SK-N-SH treated with all-trans-retinoic acid at 6 μM for 48 hours (cell line): ENCODE data around the gene PPP1R3E.

Experiments used
- ATAC-seq: fragments of 200-7000 bp; cut with Tn5 transposase; 3 replicates; pipeline ENCODE4 v1.9.1; 2020; ENCODE audit warnings: mild to moderate bottlenecking, moderate library complexity
- ARNTL ChIP-seq: fragments of 450-650 bp; formaldehyde crosslinking; IDR thresholded peaks from 2 replicates; pipeline ENCODE4 v1.5.0; 2020; ENCODE audit warnings: low read depth, mild to moderate bottlenecking, moderate library complexity, borderline replicate concordance
- CREB5 ChIP-seq: fragments of 250-450 bp; sonication (Bioruptor Pico); IDR thresholded peaks from 2 replicates; pipeline ENCODE4 v1.5.1; 2020; ENCODE audit warnings: low read depth, mild to moderate bottlenecking, moderate library complexity
- CSDC2 ChIP-seq: fragments of 250-450 bp; sonication (Bioruptor Pico); IDR thresholded peaks from 2 replicates; pipeline ENCODE4 v1.5.0; 2020; ENCODE audit warnings: mild to moderate bottlenecking, moderate library complexity
- CSRNP3 ChIP-seq: fragments of 250-450 bp; sonication (Bioruptor Pico); IDR thresholded peaks from 2 replicates; pipeline ENCODE4 v1.5.1; 2021; ENCODE audit warnings: mild to moderate bottlenecking, moderate library complexity
- ESRRG ChIP-seq: fragments of 250-450 bp; sonication (Bioruptor Pico); IDR thresholded peaks from 2 replicates; pipeline ENCODE4 v1.6.1; 2021; ENCODE audit warnings: mild to moderate bottlenecking
- GLIS3 ChIP-seq: fragments of 250-450 bp; sonication (Bioruptor Pico); IDR thresholded peaks from 2 replicates; pipeline ENCODE4 v1.5.0; 2020; ENCODE audit warnings: mild to moderate bottlenecking, moderate library complexity
- ISL1 ChIP-seq: fragments of 250-450 bp; sonication (Bioruptor Pico); IDR thresholded peaks from 2 replicates; pipeline ENCODE4 v2.1.2; 2022; ENCODE audit warnings: mild to moderate bottlenecking, moderate library complexity
- OSR1 ChIP-seq: fragments of 250-450 bp; sonication (Bioruptor Pico); IDR thresholded peaks from 2 replicates; pipeline ENCODE4 v1.8.0; 2022; ENCODE audit warnings: moderate library complexity, mild to moderate bottlenecking, inconsistent platforms
- PATZ1 ChIP-seq: fragments of 250-450 bp; sonication (Bioruptor Pico); IDR thresholded peaks from 2 replicates; pipeline ENCODE4 v1.8.0; 2020; ENCODE audit warnings: mild to moderate bottlenecking, moderate library complexity, borderline replicate concordance
- POU6F1 ChIP-seq: fragments of 250-450 bp; sonication (Bioruptor Pico); IDR thresholded peaks from 2 replicates; pipeline ENCODE4 v1.8.0; 2021; ENCODE audit warnings: low read depth, mild to moderate bottlenecking, moderate library complexity, borderline replicate concordance
- PPARA ChIP-seq: fragments of 250-450 bp; sonication (Bioruptor Pico); IDR thresholded peaks from 2 replicates; pipeline ENCODE4 v1.5.0; 2020; ENCODE audit warnings: mild to moderate bottlenecking, borderline replicate concordance
- SNAI2 ChIP-seq: fragments of 250-450 bp; sonication (Bioruptor Pico); IDR thresholded peaks from 2 replicates; pipeline ENCODE4 v1.5.0; 2020; ENCODE audit warnings: mild to moderate bottlenecking, moderate library complexity
- TCF4 ChIP-seq: fragments of 250-450 bp; sonication (Bioruptor Pico); IDR thresholded peaks from 2 replicates; pipeline ENCODE4 v1.8.0; 2021; ENCODE audit warnings: mild to moderate bottlenecking, moderate library complexity, borderline replicate concordance
- TOX ChIP-seq: fragments of 250-450 bp; sonication (Bioruptor Pico); IDR thresholded peaks from 2 replicates; pipeline ENCODE4 v1.8.0; 2021; ENCODE audit warnings: mild to moderate bottlenecking, moderate library complexity, borderline replicate concordance
- TSHZ2 ChIP-seq: fragments of 250-450 bp; sonication (Bioruptor Pico); IDR thresholded peaks from 2 replicates; pipeline ENCODE4 v1.5.0; 2020; ENCODE audit warnings: mild to moderate bottlenecking, moderate library complexity
- ZC3H10 ChIP-seq: fragments of 250-450 bp; sonication (Bioruptor Pico); IDR thresholded peaks from 2 replicates; pipeline ENCODE4 v1.5.1; 2021; ENCODE audit warnings: mild to moderate bottlenecking, moderate library complexity
- ZFP3 ChIP-seq: fragments of 250-450 bp; sonication (Bioruptor Pico); IDR thresholded peaks from 2 replicates; pipeline ENCODE4 v1.5.0; 2020; ENCODE audit warnings: mild to moderate bottlenecking, moderate library complexity
- ZFP30 ChIP-seq: fragments of 450-650 bp; formaldehyde crosslinking; IDR thresholded peaks from 2 replicates; pipeline ENCODE4 v1.5.0; 2022; ENCODE audit warnings: mild to moderate bottlenecking, moderate library complexity
- ZNF70 ChIP-seq: fragments of 450-650 bp; formaldehyde crosslinking; IDR thresholded peaks from 2 replicates; pipeline ENCODE4 v1.5.0; 2020; ENCODE audit warnings: mild to moderate bottlenecking, moderate library complexity
- ZNF8 ChIP-seq: fragments of 450-650 bp; formaldehyde crosslinking; IDR thresholded peaks from 2 replicates; pipeline ENCODE4 v1.5.0; 2020; ENCODE audit warnings: mild to moderate bottlenecking, moderate library complexity

Gene PPP1R3E

GRCh38 chr14:23308721-23309445 lies 6.2 kb upstream of the PPP1R3E start:
- no peak for TF ChIP-seq ZNF70 (CRISPR knock-in tag)
- TF ChIP-seq GLIS3 (CRISPR knock-in tag), result no peak
- TF ChIP-seq CSRNP3 (CRISPR knock-in tag), result no peak
- TF ChIP-seq CSDC2, result no peak
- no peak for TF ChIP-seq OSR1 (CRISPR knock-in tag)
- no peak for TF ChIP-seq POU6F1 (CRISPR knock-in tag)
- no peak for TF ChIP-seq ARNTL (CRISPR knock-in tag)
- no peak for TF ChIP-seq ESRRG (CRISPR knock-in tag)
- no peak for TF ChIP-seq ZNF8 (CRISPR knock-in tag)
- no peak for TF ChIP-seq TOX (CRISPR knock-in tag)
- TF ChIP-seq ISL1 (CRISPR knock-in tag), result no peak
- TF ChIP-seq CREB5, result no peak
- no peak for TF ChIP-seq ZFP3 (CRISPR knock-in tag)
- no peak for TF ChIP-seq TCF4 (CRISPR knock-in tag)
- no peak for TF ChIP-seq PATZ1 (CRISPR knock-in tag)
- TF ChIP-seq TSHZ2 (CRISPR knock-in tag), result no peak
- TF ChIP-seq ZC3H10 (CRISPR knock-in tag), result no peak
- no peak for TF ChIP-seq ZFP30 (CRISPR knock-in tag)
- no peak for TF ChIP-seq SNAI2
- ATAC-seq, result no peak

- TF ChIP-seq ZFP3 (CRISPR knock-in tag) (no peak), SNAI2 (no peak), CSRNP3 (CRISPR knock-in tag) (no peak), PPARA (CRISPR knock-in tag) (no peak)
- TF ChIP-seq, all 23 proteins: peak for 0
- ATAC-seq, result no peak
These were observed 5.3 kb upstream of the PPP1R3E start for GRCh38 chr14:23307687-23308644.
